Ishikawa (cell line): ENCODE data around the gene GMDS.

Experiments used
- EP300 ChIP-seq: IDR thresholded peaks from 2 replicates; pipeline ENCODE4 v1.6.1; 2012; ENCODE audit warnings: borderline replicate concordance
- FOXM1 ChIP-seq: IDR thresholded peaks from 2 replicates; pipeline ENCODE4 v1.6.1; 2012; ENCODE audit warnings: low read depth, borderline replicate concordance
- RAD21 ChIP-seq: IDR thresholded peaks from 2 replicates; pipeline ENCODE4 v1.6.1; 2012; ENCODE audit warnings: low read depth
- REST ChIP-seq: IDR thresholded peaks from 2 replicates; pipeline ENCODE4 v1.6.1; 2012; ENCODE audit warnings: low read depth, mild to moderate bottlenecking
- TEAD4 ChIP-seq: IDR thresholded peaks from 2 replicates; pipeline ENCODE4 v1.6.1; 2012

- TF ChIP-seq FOXM1: no peak
- no peak for TF ChIP-seq RAD21
- no peak for TF ChIP-seq EP300
- no peak for TF ChIP-seq TEAD4
- no peak for TF ChIP-seq REST
These were observed 167.6 kb downstream of the GMDS start for GRCh38 chr6:2077826-2078225.
